Medulla oblongata (tissue), 1 donor: Measurements from ENCODE around the gene SPACA6.
"Not testable (repeated sequence)": the region's sequence is repeated elsewhere in the genome, so short reads cannot be mapped to it uniquely, and the experiment has no call there.

Source experiments
- DNase-seq: peaks from one replicate; pipeline ENCODE4 v3.0.0-alpha.2; 2015; ENCODE audit errors: extremely low spot score

The SPACA6 gene, protein sequence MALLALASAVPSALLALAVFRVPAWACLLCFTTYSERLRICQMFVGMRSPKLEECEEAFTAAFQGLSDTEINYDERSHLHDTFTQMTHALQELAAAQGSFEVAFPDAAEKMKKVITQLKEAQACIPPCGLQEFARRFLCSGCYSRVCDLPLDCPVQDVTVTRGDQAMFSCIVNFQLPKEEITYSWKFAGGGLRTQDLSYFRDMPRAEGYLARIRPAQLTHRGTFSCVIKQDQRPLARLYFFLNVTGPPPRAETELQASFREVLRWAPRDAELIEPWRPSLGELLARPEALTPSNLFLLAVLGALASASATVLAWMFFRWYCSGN

DNA sequence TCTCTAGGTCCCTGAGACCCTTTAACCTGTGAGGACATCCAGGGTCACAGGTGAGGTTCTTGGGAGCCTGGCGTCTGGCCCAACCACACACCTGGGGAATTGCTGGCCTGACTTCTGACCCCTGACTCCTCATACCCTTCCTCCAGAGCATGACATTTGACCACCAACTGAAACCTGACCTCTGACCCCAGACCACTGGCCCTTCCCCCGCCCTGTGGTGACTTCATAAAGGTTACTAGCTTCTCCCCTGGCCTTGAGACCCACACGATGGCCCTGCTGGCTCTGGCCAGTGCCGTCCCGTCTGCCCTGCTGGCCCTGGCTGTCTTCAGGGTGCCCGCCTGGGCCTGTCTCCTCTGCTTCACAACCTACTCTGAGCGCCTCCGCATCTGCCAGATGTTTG is at the start of gene SPACA6:
Gene SPACA6, plus strand, starts transcription at position 71 of the 400 bp plus-strand sequence. Its CDS starts 197 bp downstream, at position 268.
- DNase-seq, result no peak

DNA sequence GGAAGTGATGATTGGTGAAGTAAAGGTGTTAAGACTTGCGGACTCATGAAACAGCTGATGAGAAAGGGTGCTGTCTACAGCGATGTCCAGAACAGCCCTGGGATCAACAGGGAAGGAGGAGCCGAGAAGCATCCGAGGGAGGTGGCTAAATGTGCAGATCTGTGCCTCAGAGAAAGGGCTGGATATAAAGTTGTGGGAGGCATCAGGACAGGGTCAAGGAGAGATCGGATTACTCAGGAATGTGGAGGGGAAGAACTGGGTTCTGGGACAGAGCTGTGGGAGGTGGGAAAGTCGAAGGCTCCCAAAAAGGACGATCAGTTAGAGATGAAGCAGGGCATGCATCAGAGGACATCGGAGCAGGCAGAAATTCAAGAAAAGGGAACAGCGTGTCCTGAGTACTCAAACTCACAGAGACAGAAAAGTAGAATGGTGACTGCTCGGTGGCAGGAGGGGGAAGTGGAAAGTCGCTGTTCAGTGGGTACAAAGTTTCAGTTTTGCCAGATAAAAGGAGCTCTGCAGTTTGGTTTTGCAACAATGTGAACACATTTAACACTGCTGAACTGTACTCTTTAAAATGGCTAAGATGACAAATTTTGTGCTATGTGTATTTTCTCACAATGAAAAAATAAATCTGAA is 48.4 kb upstream of the SPACA6 start:
- DNase-seq, result peak; percentile 62

DNA sequence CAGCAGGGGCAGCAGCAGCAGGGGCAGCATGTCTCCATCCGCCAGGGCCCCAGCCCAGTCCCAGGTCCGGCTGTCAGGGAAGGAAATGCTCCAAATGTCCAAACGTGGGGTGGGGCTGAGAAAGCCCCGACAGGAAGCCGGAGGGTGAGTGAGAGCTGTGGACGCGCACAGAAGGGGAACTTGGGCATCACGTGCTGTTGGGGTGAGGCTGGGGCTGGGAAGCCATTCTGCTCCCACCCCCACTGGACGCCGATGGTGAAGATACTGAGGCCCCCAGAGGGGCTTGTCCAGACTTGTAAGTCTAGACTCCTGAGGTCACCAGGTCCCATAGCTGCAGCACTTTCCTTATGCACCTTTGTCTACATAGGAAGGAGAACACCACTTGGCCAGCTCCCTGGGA is 46.4 kb upstream of the SPACA6 start, which contains the start of gene SIGLEC14:
Gene SIGLEC14, minus strand, starts transcription at position 96 of the 400 bp plus-strand sequence. Its CDS starts 66 bp downstream, at position 30.
- not testable (repeated sequence) for DNase-seq

DNA sequence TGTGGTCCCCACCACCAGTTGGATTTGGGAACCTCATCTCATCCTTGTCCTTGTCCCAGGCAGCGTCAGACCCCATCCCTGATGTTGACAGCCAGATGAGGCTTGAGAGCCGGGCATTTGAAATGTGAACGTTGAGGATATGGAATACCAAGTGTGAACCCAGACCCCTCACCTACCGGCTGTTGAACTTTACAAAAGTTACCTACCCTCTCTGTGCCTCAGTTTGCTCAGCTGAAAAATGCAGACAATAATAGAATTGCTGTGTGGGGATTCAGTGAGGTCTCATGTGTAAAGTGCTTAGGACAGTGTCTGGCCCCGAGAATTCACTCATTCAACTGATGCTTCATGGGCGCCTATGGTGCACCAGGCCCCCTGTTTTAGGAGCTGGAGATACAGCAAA is 45.8 kb upstream of the SPACA6 start:
- no peak for DNase-seq

DNA sequence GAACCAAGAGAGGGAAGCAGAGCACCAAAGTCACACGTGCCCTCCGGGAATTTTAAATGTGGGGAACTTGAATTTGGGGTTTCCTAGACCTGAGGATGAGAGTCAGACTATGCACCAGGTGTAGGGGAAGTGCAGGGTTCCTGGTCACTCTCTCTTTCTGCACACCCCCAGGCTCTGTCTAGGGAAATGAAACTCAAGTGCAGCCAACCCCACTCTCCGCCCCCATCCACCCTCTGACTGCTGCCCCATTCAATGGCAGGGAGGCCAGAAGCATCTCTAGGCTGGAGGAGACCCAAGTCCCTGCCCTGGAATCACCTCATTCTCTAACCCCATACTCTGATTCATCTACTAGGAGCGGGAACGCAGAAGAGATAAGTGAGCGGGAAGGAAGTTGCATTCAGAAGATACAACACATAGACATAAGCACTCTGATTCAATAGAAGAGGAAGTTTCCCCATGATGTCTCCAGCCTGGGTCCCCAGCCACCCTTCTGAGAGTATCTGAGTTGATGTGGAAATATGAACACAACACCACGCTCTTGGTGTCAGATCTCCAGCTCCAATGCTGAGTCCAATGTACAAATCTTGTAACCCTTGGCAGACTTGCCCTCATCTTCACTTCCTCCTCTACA is 41.8 kb upstream of the SPACA6 start:
- peak; percentile 62 for DNase-seq

DNA sequence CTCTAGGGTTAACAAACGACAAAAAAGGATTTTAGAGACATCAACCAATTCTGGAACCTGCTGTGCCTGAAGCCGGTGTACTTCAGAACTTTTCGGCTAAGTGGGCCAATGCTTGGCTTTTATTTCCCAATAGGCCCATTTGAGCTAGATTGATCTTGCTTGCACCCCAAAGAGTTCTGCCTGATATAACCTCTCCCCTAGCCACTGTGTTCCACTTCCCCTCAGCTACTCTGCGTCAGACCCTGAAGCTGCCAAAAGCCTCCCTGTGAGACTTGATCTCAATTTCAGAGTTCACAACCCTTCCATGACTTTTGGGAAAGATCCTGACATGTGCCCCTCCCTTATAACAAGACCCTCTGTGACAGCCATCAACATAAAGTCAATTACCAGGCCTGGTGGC is 40.9 kb upstream of the SPACA6 start:
- no peak for DNase-seq

DNA sequence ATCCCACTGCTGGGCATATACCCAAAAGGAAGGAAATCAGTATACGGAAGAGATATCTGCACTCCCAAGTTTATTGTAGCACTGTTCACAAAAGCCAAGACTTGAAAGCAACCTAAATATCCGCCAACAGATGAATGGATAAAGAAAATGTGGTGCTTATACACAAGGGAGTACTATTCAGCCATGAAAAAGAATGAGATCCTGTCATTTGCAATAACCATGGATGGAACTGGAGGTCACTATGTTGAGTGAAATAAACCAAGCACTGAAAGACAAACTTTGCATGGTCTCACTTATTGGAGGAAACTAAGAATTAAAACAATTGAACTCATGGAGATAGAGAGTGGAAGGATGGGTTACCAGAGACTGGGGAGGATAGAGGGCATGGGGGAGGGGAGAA is 40.0 kb upstream of the SPACA6 start:
- no peak for DNase-seq

DNA sequence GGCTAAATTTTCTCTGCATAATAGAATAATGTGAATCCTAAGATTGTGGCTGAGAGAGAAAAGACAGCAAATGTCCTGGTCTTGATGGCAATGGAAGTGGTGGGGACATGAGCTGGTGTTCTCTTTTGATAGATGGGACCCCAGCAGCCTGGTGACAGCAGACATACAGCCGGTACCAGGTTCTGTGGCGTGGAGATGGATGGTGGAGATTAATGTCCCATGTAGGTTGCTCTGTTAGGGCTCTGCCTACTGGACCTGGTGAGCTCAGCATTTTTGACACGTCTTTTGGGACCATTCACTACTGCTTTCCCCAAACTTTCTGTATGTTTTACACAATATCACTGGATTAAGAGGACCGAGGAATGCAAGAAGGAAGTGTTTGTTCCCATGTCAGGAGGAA is 38.3 kb upstream of the SPACA6 start:
- DNase-seq, result no peak

DNA sequence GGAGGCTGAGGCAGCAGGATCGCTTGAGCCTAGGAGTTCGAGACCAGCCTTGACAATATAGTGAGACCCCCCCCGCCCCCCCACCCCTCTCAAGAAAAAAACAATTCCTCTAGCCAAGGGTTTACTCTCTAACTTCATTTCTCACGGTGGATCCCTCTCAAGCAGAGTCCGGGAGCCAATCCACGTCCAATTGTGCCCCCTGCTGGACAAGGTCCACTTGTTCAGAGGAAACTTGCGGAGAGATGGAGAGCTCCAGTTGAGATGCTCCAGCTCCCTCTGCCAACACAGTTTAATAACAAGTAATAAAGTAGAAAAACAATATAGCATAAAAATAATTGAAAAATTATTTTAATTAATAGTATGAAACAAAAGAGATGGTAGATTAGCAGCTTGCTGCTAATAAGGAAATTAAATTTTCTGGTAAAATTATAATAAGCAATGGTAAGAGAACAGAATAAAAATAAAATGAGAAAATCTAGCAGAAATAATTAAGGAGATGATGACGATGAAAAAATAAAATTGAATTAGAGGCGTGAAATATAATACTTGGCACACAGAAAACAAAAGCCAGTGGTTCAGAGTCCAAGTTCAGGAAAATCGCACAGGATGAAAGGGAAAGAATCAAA is 32.0 kb upstream of the SPACA6 start:
- peak; percentile 96 for DNase-seq

DNA sequence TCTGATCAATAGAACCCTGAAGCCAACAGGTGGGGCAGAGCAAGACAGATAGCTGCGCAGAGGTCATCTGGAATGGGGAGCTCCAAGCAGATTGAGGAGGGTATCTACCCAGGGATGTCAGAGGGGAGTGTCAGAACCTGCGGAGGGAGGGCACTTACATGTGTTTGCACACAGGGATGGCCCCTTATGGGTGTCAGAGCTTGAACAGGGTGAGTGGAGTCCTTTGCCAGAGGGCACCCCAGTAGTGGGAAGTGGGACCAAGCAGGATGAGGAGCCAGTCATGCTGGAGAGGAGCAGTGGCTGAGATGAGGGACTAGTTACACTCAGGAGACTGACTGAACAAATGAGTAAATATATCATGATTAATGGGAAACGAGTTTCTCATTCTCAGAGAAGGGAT is 29.5 kb upstream of the SPACA6 start:
- DNase-seq, result no peak

DNA sequence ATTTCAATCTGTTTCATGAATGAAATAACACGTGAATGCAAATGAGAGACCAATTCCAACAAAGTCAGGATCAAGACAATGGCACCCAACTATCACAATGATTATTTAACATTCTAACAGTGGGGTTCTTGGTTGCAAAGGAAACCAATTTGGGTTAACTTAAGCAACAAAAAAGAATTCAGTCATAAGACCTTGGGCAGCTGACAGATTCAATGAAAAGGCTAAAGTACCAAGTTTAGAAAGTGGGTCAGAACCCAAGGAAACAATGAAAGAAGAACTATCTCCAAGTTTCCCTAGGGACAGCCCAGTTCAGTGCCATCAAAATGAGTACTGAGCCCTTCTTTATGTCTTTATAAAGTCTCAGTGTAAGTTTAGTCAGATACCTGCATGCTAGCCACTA is 29.0 kb upstream of the SPACA6 start:
- DNase-seq, result peak; percentile 68

DNA sequence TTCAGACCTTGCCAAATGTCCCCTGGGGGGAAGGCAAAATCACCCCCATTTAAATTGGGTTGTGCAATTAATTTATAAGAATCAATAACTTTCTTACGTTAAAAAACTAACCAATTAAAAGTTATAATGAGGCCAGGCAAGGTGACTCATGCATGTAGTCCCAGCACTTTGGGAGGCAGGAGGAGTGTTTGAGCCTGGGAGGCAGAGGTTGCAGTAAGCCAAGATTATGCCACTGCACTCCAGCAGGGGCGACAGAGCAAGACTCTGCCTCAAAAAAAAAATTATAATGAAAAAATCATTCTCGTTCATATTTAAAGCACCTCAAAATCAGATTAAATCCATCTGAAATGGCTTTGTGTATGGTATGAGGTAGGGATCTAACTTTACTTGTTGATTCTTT is 28.1 kb upstream of the SPACA6 start:
- no peak for DNase-seq

DNA sequence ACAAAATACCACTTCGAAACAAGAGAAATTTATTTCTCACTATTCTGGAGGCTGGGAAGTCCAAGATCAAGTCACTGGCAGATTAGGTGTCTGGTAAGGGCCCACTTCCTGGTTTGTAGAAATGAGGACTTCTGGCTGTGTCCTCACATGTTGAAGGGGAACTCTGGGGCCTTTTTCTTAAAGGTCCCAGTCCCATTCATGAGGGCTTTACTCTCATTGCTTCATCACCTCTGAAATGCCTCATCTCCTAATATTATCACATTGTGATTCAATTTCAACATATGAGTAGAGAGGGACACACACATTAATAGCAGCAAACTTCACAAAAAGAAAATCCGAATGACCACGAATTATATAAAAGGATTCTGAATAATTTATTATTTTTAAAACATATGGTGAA is 24.9 kb upstream of the SPACA6 start:
- no peak for DNase-seq

DNA sequence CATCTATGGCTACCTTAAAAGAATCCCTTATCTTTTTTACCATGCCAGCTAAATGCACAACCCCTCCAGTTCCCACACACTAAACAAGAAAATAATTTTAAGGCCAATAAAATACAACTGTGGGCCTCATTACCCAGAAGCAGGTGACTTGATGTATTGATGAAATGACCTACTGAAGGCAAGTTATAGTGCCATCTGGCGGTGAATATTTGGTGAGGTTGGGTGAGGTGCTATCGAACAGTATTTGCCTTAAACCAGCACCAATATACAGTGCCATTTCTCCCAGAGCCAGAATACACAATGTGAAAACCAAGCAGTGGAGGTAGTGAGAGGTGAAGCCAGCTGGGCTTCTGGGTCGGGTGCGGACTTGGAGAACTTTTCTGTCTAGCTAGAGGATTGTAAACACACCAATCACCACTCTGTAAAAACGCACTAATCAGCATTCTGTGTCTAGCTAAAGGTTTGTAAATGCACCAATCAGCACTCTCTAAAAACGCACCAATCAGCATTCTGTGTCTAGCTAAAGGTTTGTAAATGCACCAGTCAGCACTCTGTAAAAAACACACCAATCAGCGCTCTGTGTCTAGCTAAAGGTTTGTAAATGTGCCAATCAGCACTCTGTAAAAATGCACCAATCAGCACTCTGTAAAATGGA is 17.1 kb upstream of the SPACA6 start:
- DNase-seq, result not testable (repeated sequence)

DNA sequence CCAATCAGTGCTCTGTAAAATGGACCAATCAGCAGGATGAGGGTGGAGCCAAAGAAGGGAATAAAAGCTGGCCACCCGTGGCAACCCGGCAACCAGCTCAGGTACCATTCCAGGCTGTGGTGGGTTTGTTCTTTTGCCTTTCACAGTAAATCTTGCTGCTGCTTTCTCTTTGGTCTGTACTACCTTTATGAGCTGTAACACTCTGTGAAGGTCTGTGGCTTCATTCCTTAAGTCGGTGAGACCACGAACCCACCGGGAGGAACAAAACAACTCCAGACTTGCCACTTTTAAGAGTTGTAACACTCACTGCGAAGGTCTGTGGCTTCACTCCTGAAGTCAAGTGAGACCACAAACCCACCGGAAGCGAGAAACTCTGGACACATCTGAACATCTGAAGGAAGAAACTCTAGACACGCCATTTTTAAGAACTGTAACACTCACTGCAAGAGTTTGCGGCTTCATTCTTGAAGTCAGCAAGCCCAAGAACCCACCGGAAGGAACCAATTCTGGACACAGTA is 16.5 kb upstream of the SPACA6 start:
- DNase-seq, result no peak

DNA sequence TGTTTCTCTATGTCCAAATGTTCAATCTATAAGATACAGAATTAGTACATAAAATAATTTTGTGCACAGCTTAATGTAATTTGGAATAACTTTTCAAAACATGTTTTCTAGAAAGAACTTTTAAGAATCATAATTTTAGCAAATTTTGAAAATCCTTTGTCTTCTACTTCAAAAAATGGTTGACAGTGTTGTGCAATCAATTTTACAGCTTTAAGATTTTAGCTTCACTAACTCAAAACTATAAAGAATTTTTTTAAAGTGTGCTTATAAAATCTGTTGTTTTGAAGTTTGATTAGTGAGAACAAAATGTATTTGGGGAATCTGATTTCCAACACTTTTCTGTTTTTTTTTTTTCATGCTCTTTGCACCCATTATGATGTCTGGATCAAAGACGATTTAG is 12.7 kb upstream of the SPACA6 start:
- no peak for DNase-seq

DNA sequence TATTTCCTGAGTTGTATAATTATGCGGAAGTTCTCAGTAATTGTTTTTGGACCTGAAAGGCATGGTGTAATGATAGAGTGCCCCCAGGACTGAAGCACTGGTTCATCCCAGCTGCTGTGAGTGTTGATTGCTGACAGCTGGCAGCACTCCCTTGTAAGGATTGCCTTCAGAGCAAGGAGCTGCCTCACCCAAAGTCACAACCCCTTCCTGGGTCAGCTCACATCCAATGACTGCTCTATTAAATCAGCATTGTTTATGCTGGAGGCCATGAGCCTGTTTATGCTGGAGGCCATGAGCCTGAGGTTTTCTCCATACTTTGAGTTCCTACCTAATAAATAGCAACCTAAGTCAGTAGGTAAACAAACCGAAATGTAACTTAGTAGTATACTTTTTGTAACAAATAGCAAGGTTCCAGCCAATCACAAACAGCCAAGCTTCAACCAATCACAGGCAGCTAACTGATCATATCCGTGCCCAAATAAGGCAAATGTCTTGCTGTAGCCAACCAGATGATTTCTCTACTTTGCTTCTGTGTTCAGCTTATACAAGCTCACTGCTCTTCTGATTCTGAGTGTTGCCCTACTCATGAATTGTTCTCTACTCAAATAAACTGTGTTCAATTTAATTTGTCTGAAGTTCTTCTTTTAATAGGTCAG is 11.7 kb upstream of the SPACA6 start:
- DNase-seq, result no peak

DNA sequence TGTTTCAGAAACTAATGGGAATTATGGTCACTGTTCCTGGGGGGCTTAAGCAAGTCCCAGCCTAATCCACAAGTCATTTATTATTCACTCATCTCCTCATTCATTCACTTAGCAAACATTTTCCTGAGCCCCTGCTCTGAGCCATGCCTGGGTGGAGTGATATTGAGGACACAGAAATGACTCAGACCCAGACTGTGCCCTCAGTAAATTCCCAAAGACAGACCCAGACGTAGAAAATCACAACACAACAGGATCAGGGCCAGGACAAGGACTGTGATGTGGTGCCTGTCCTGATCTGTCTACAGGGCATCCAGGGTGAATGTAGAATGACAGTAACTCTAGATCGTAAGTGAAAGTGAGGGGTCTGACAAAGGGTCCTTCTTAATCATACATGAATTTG is 7.0 kb upstream of the SPACA6 start:
- no peak for DNase-seq

DNA sequence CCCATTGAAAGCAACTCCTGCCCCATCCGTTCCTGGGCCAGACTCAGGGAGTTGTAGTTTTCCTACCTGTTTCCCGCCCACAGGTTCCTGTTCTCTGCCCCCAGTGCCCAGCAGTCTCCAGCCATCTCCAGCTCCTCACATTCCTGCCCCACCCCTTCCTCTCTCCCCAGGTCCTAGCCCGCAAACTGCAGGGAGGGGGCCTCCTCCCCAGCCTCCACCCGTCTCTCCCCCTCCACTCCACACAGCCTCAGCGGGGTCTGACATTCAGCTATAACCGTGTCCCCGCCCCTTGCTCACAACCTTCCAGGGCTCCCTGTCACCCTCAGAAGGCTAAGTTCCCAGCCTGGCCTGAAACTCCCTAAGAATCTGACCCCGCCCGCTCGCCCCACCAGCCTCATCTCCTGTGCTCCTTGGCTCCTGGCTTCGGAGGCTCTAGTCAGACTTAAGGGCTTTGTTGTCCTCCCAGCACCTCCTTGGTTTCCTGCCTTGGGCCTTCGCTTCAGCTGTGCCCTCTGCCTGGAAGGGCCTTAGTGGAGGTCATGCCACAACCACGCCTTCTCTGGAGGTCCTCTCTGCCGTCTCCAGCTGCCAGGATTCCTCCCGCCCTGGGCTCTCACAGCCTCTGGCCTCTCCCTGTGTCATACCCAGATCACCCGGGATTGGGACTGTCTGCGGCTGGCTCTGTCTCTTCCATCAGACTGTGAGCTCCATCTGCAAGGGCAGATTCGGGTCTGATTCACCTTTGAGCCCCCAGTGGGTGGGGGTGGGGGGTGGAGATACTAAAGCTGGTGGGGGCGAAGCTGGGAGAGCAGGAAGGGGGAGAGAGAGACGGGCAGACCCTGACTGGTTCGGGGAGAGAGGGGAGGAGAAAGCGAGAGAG is 5.1 kb upstream of the SPACA6 start:
- peak; percentile 71 for DNase-seq
